Large intestine (tissue), 12 donors: ENCODE data around the gene SLC9A7. TPM values are rescaled to one million over a fixed set of nuclear protein-coding genes. Genes with fewer than 3 reads are reported as not detected.
A peak's percentile ranks its signal among the peaks of the same experiment; 100 is the strongest.
"Not testable (repeated sequence)": the region's sequence is repeated elsewhere in the genome, so short reads cannot be mapped to it uniquely, and the experiment has no call there.

ENCODE experiments used
- DNase-seq, 2 donors: peaks; one replicate each; pipeline versions ENCODE4 v3.0.0 to v3.0.0-alpha.2; 2013
- H3K27ac ChIP-seq: one replicate; pipeline ENCODE4 v1.5.1; 2013; ENCODE audit warnings: low read length
- H3K27me3 ChIP-seq: 2 replicates; pipeline ENCODE4 v1.6.1; 2013; ENCODE audit warnings: low read length; ENCODE audit not compliant: control insufficient read depth, insufficient read depth
- H3K36me3 ChIP-seq: 2 replicates; pipeline ENCODE4 v1.6.1; 2013; ENCODE audit warnings: low read length; ENCODE audit not compliant: control insufficient read depth, insufficient read depth
- H3K4me1 ChIP-seq: one replicate; pipeline ENCODE4 v1.6.1; 2013; ENCODE audit warnings: low read length; ENCODE audit not compliant: control insufficient read depth, insufficient read depth
- H3K4me3 ChIP-seq: one replicate; pipeline ENCODE4 v1.5.1; 2013; ENCODE audit warnings: low read length
- H3K9me3 ChIP-seq: one replicate; pipeline ENCODE4 v1.6.1; 2013; ENCODE audit warnings: mild to moderate bottlenecking, low read depth, low read length, moderate library complexity; ENCODE audit not compliant: control insufficient read depth
- WGBS: methylation state at CpG from one replicate; pipeline ENCODE4 v1.1.5; 2013; ENCODE audit warnings: low lambda C conversion rate; ENCODE audit not compliant: insufficient coverage; 5-methylcytosine and 5-hydroxymethylcytosine counted together
- long read RNA-seq, 11 donors: transcript quantifications; one replicate each; lab custom pipeline, GENCODE V29; 2026
- polyA plus RNA-seq: library from polyadenylated mRNA; unstranded; fragments of 120-200 nt; gene quantifications from one replicate; pipeline ENCODE4 v1.2.1, GENCODE V29; 2013

The SLC9A7 gene
- 4.3 TPM for polyA plus RNA-seq
- long read RNA-seq, donor 1, result 0 reads
- long read RNA-seq, donor 2, result 0 reads
- long read RNA-seq, donor 3, result 0 reads
- long read RNA-seq, donor 4, result 0 reads
- long read RNA-seq, donor 5, result 0 reads
- long read RNA-seq, donor 6, result 0 reads
- long read RNA-seq, donor 7, result 0 reads
- long read RNA-seq, donor 8, result 0 reads
- long read RNA-seq, donor 9, result 0 reads
- long read RNA-seq, donor 10, result 0 reads
- long read RNA-seq, donor 11, full-length matches to known transcripts, result 1 of 1 reads
- long read RNA-seq, donor 11, partial matches to known transcripts, result 0 of 1 reads
- long read RNA-seq, donor 11, other reads (novel, unspliced or antisense), result 0 of 1 reads

GRCh38 chrX:46758956-46759644, at the start of gene SLC9A7:
Gene SLC9A7, minus strand, starts transcription at chrX:46759118. Its CDS starts 89 bp downstream, at chrX:46759029.
- no CpG with 5 or more reads among the region's 85 CpGs for WGBS
- DNase-seq, result peak; percentile 52 to 75
- peaks cover 3% of the 10 kb centered on the region for H3K4me1 ChIP-seq
- no peaks in the 10 kb centered on the region for H3K27me3 ChIP-seq
- no peaks in the 10 kb centered on the region for H3K36me3 ChIP-seq
- no peak within 1 kb of the TSS for H3K27ac ChIP-seq
- H3K4me3 ChIP-seq, result peak within 1 kb of the TSS; percentile 51
- no peaks in the 10 kb centered on the region for H3K9me3 ChIP-seq

DNA sequence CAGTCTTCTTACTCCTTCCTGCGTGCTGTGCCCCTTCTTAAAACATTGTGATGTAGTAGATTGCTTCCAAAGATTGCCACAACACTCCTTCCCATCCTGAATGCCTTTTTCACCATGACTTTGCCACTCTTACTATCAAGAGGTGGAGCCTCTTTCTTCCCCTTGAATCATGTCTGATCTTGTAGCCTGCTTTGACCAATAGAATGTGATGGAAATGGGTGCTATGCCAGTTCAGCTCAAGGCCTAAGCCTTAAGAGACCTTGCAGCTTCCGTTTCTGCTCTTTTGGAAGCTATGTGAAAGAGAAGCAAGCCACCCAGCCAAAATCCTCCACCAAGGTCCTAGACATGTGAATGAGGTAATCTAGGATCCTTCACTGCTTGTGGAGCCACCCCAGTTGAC, 46.4 kb upstream of the SLC9A7 start:
- DNase-seq, result no peak
- no peaks in the 10 kb centered on the region for H3K27me3 ChIP-seq
- no peaks in the 10 kb centered on the region for H3K36me3 ChIP-seq
- H3K9me3 ChIP-seq, result no peaks in the 10 kb centered on the region
- H3K4me1 ChIP-seq, result no peaks in the 10 kb centered on the region
- H3K4me3 ChIP-seq, result no peak overlapping the region
- no peak overlapping the region for H3K27ac ChIP-seq
- no CpG with 5 or more reads among the region's 2 CpGs for WGBS

DNA sequence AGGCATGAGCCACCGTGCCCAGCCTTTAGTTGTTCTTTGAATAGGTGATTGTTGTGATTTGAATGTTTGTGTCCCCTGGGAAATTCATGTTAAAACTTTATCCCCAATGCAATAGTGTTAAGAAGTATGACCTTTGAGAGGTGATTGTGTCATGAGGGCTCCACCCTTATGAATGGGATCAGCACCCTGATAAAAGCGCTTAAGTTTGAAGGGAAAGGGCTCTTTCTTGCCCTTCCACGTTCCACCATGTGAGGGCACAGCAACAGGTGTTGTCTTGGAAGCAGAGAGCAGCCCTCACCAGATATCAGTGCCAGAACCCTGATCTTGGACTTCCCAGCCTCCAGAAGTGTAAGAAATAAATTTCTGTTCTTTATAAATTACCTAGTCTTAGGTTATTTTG, 44.2 kb upstream of the SLC9A7 start:
- Histone ChIP-seq H3K36me3 (no peaks in the 10 kb centered on the region), H3K27me3 (no peaks in the 10 kb centered on the region), H3K9me3 (no peaks in the 10 kb centered on the region), H3K27ac (no peak overlapping the region), H3K4me3 (no peak overlapping the region), H3K4me1 (no peaks in the 10 kb centered on the region)
- no CpG with 5 or more reads among the region's 3 CpGs for WGBS
- DNase-seq, result no peak

GRCh38 chrX:46796574-46797191, 37.8 kb upstream of the SLC9A7 start:
- no peak overlapping the region for H3K4me3 ChIP-seq
- no CpG with 5 or more reads among the region's 8 CpGs for WGBS
- peak; percentile 47 to 53 for DNase-seq

GRCh38 chrX:46793386-46794143, 34.6 kb upstream of the SLC9A7 start:
- DNase-seq, result peak; percentile 29 to 74
- Histone ChIP-seq H3K27me3 (no peaks in the 10 kb centered on the region), H3K4me1 (peaks cover 13% of the 10 kb centered on the region), H3K36me3 (no peaks in the 10 kb centered on the region), H3K9me3 (no peaks in the 10 kb centered on the region), H3K27ac (peak overlapping the region; percentile 51), H3K4me3 (no peak overlapping the region)
- no CpG with 5 or more reads among the region's 6 CpGs for WGBS

More at GRCh38 chrX:46796574-46797191, 37.8 kb upstream of the SLC9A7 start:
- Histone ChIP-seq H3K36me3 (no peaks in the 10 kb centered on the region), H3K27ac (no peak overlapping the region), H3K27me3 (no peaks in the 10 kb centered on the region), H3K4me1 (peaks cover 12% of the 10 kb centered on the region), H3K9me3 (no peaks in the 10 kb centered on the region)

- H3K4me1 ChIP-seq, result peaks cover 13% of the 10 kb centered on the region
- H3K4me3 ChIP-seq, result no peak overlapping the region
- H3K27ac ChIP-seq, result peak overlapping the region; percentile 51
- H3K36me3 ChIP-seq, result no peaks in the 10 kb centered on the region
- no peaks in the 10 kb centered on the region for H3K27me3 ChIP-seq
- no peaks in the 10 kb centered on the region for H3K9me3 ChIP-seq
- 82% methylated on average over 2 of the region's 4 CpGs for WGBS
- no peak for DNase-seq
Observed at GRCh38 chrX:46792810-46793188, 33.9 kb upstream of the SLC9A7 start.

- Histone ChIP-seq H3K36me3 (no peaks in the 10 kb centered on the region), H3K4me1 (peaks cover 13% of the 10 kb centered on the region), H3K9me3 (no peaks in the 10 kb centered on the region), H3K27me3 (no peaks in the 10 kb centered on the region), H3K27ac (no peak overlapping the region), H3K4me3 (no peak overlapping the region)
- WGBS, result no CpG with 5 or more reads among the region's 7 CpGs
- DNase-seq, result peak; percentile 41 to 77
Observed at GRCh38 chrX:46791927-46792809, 33.2 kb upstream of the SLC9A7 start.

DNA sequence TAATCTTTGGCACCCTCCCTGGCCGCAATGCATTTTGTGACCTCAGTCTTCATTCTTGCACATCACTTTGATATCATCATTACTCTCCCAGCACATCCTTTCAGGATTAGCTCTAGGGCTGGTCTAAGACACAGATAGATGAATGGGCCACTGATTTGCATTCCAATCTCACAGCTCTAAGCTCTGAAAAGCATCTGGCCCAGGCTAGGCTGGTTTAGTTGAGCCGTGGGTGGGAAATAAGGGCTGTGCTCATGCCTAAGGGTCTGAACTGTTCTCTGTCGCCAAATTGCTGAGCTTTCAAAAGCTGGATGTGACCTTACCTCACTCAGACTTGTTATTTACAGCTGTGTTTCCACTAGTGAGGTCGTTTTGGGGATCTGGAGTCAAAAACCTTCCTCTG, 30.0 kb upstream of the SLC9A7 start:
- Histone ChIP-seq H3K4me1 (peaks cover 13% of the 10 kb centered on the region), H3K36me3 (no peaks in the 10 kb centered on the region), H3K27me3 (no peaks in the 10 kb centered on the region), H3K27ac (no peak overlapping the region), H3K4me3 (no peak overlapping the region), H3K9me3 (no peaks in the 10 kb centered on the region)
- no peak for DNase-seq
- WGBS, result no CpG with 5 or more reads among the region's 4 CpGs

- H3K27me3 ChIP-seq, result peaks cover 13% of the 10 kb centered on the region
- not testable (repeated sequence) for DNase-seq, H3K36me3 ChIP-seq, H3K4me3 ChIP-seq, H3K27ac ChIP-seq, H3K9me3 ChIP-seq, H3K4me1 ChIP-seq
Observed at GRCh38 chrX:46784437-46784836, 25.5 kb upstream of the SLC9A7 start.
